ACC112 (cell line): Measurements from ENCODE around the gene DNAH9.

ENCODE experiments used
- H2AFZ ChIP-seq: fragments of 200-600 bp; sonication (generic); one replicate; pipeline ENCODE4 v1.6.0; 2017; ENCODE audit warnings: antibody characterized with exemption, low read length; ENCODE audit not compliant: unreplicated experiment
- H3K27ac ChIP-seq: fragments of 200-600 bp; sonication (generic); 2 replicates; pipeline ENCODE4 v1.5.1; 2014; ENCODE audit warnings: low read depth, mild to moderate bottlenecking, antibody characterized with exemption, low read length, moderate library complexity
- H3K27me3 ChIP-seq: fragments of 200-600 bp; sonication (generic); 2 replicates; pipeline ENCODE4 v1.6.1; 2014; ENCODE audit warnings: mild to moderate bottlenecking, antibody characterized with exemption, low read length, moderate library complexity, mixed read lengths; ENCODE audit not compliant: insufficient read depth
- H3K36me3 ChIP-seq: fragments of 200-600 bp; sonication (generic); 2 replicates; pipeline ENCODE4 v1.6.1; 2016; ENCODE audit warnings: mild to moderate bottlenecking, antibody characterized with exemption, low read length, moderate library complexity, mixed read lengths; ENCODE audit not compliant: insufficient read depth
- H3K4me1 ChIP-seq: fragments of 200-600 bp; sonication (generic); one replicate; pipeline ENCODE4 v1.6.1; 2016; ENCODE audit warnings: low read length, mixed read lengths; ENCODE audit not compliant: insufficient read depth, unreplicated experiment, control insufficient read depth
- H3K4me3 ChIP-seq: fragments of 200-600 bp; sonication (generic); 2 replicates; pipeline ENCODE4 v1.5.1; 2014; ENCODE audit warnings: mild to moderate bottlenecking, low read depth, low read length
- H3K79me2 ChIP-seq: fragments of 200-600 bp; sonication (generic); one replicate; pipeline ENCODE4 v1.6.0; 2016; ENCODE audit warnings: low read length; ENCODE audit not compliant: control insufficient read depth, unreplicated experiment, insufficient read depth

Gene DNAH9

DNA sequence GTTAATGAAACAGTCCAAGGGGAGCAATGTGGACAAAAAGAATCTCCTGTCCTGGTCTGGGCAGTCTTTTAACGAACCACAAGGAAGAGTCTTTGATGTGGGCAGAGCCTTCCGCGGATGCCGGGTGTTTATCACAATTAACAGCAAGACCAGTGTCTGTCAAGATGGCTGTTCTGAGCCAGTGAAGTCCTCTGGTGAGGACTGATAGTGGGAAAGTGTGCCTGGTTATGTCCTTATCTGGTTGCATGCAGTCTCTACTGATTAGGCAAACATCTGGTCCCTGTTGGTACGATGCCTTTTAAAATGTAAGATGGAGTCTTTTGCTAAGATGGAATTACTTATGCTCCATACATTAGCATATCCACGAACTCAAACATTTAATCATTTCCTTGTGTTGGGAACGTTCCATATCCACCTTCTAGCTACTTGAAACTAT, 310.5 kb downstream of the DNAH9 start:
- Histone ChIP-seq H3K79me2 (no peaks in the 10 kb centered on the region), H3K27me3 (no peaks in the 10 kb centered on the region), H3K4me1 (no peaks in the 10 kb centered on the region), H2AFZ (no peak overlapping the region), H3K36me3 (no peaks in the 10 kb centered on the region), H3K4me3 (no peak overlapping the region), H3K27ac (no peak overlapping the region)

GRCh38 chr17:11909348-11909747, 311.1 kb downstream of the DNAH9 start:
- H3K4me3 ChIP-seq, result no peak overlapping the region
- H3K36me3 ChIP-seq, result no peaks in the 10 kb centered on the region
- no peak overlapping the region for H2AFZ ChIP-seq
- H3K79me2 ChIP-seq, result no peaks in the 10 kb centered on the region
- no peaks in the 10 kb centered on the region for H3K4me1 ChIP-seq
- H3K27me3 ChIP-seq, result no peaks in the 10 kb centered on the region
- no peak overlapping the region for H3K27ac ChIP-seq

- H3K27me3 ChIP-seq, result no peaks in the 10 kb centered on the region
- no peak overlapping the region for H3K27ac ChIP-seq
- H3K36me3 ChIP-seq, result no peaks in the 10 kb centered on the region
- no peaks in the 10 kb centered on the region for H3K4me1 ChIP-seq
- H3K4me3 ChIP-seq, result no peak overlapping the region
- no peaks in the 10 kb centered on the region for H3K79me2 ChIP-seq
- H2AFZ ChIP-seq, result no peak overlapping the region
These were observed 317.8 kb downstream of the DNAH9 start for GRCh38 chr17:11916091-11916490.

DNA sequence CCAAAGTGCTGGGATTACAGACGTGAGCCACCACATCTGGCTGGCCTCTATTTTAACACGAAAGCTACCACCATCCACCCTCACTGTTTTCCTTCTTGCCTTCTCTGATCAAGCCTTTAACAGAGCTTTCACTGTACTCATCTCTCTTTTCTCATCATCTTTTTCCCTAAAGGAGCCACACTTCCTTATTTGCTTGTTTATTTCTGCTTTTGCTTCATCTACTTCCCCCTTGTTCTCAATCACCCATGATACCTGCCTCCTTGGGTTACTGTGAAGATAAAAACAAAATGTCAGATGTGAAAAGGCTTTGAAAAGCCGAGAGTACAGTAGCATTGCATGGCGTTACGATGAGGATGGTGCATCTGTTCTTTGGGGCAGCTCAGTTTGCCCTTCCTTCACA, 319.1 kb downstream of the DNAH9 start:
- H3K27me3 ChIP-seq, result no peaks in the 10 kb centered on the region
- H3K4me1 ChIP-seq, result no peaks in the 10 kb centered on the region
- H2AFZ ChIP-seq, result no peak overlapping the region

DNA sequence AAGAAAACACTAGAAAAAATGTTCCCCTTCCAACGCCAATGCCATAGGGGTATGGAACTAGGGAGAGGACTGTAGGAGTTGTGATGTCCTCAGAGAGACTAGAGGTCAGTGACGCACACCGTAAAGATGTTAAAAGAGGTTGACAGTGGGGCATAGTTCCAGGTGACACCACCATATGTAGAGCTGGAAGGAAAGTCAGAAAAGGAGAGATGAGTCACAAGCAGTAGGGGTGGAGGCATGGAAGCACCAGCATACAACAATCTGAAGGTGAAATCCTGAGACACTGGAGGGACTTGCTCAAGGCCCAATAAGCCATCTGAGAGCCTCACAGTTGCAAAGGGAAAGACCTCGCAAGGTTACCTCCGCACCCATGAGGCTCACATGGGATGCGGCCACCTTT, 323.0 kb downstream of the DNAH9 start:
- no peaks in the 10 kb centered on the region for H3K79me2 ChIP-seq
- no peaks in the 10 kb centered on the region for H3K36me3 ChIP-seq
- no peak overlapping the region for H2AFZ ChIP-seq
- H3K27ac ChIP-seq, result no peak overlapping the region
- H3K27me3 ChIP-seq, result no peaks in the 10 kb centered on the region
- no peak overlapping the region for H3K4me3 ChIP-seq
- no peaks in the 10 kb centered on the region for H3K4me1 ChIP-seq

More for the DNA sequence above, 319.1 kb downstream of the DNAH9 start:
- H3K4me3 ChIP-seq, result no peak overlapping the region
- no peaks in the 10 kb centered on the region for H3K79me2 ChIP-seq
- H3K36me3 ChIP-seq, result no peaks in the 10 kb centered on the region
- no peak overlapping the region for H3K27ac ChIP-seq

DNA sequence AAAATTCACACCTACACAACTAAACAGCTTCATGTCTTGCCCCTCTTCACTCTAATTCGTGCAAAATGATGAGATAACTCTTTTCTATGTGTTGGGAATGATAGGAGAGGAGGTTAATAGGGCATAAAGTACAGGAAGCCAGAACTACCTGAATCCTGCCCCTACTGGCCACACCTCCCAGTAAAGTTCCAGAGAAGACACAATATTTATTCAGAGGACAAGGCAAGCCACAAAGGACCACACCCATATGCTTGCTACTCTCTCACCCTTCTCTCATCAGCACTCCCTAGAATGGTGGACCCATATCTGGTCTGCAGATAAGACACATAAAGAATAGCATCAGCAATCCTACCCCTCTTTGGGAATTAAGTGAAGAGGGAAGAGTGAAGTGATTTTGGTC, 324.4 kb downstream of the DNAH9 start:
- H2AFZ ChIP-seq, result no peak overlapping the region
- no peaks in the 10 kb centered on the region for H3K36me3 ChIP-seq
- no peaks in the 10 kb centered on the region for H3K79me2 ChIP-seq
- H3K4me3 ChIP-seq, result no peak overlapping the region
- no peak overlapping the region for H3K27ac ChIP-seq
- H3K27me3 ChIP-seq, result no peaks in the 10 kb centered on the region
- no peaks in the 10 kb centered on the region for H3K4me1 ChIP-seq

- no peaks in the 10 kb centered on the region for H3K79me2 ChIP-seq
- no peaks in the 10 kb centered on the region for H3K27me3 ChIP-seq
- H3K4me3 ChIP-seq, result no peak overlapping the region
These were observed 325.8 kb downstream of the DNAH9 start for GRCh38 chr17:11924076-11924475.

GRCh38 chr17:11925262-11926021, 327.2 kb downstream of the DNAH9 start:
- Histone ChIP-seq H3K27ac (no peak overlapping the region), H2AFZ (no peak overlapping the region), H3K4me3 (no peak overlapping the region), H3K27me3 (no peaks in the 10 kb centered on the region), H3K4me1 (no peaks in the 10 kb centered on the region), H3K79me2 (no peaks in the 10 kb centered on the region), H3K36me3 (no peaks in the 10 kb centered on the region)

More at GRCh38 chr17:11924076-11924475, 325.8 kb downstream of the DNAH9 start:
- no peaks in the 10 kb centered on the region for H3K36me3 ChIP-seq
- no peak overlapping the region for H3K27ac ChIP-seq
- H3K4me1 ChIP-seq, result no peaks in the 10 kb centered on the region
- H2AFZ ChIP-seq, result no peak overlapping the region

GRCh38 chr17:11928436-11928835, 330.2 kb downstream of the DNAH9 start:
- Histone ChIP-seq H2AFZ (no peak overlapping the region), H3K27me3 (no peaks in the 10 kb centered on the region), H3K27ac (no peak overlapping the region), H3K4me3 (no peak overlapping the region), H3K4me1 (no peaks in the 10 kb centered on the region), H3K36me3 (no peaks in the 10 kb centered on the region), H3K79me2 (no peaks in the 10 kb centered on the region)

- Histone ChIP-seq H3K27ac (no peak overlapping the region), H3K36me3 (no peaks in the 10 kb centered on the region), H3K4me3 (no peak overlapping the region), H2AFZ (no peak overlapping the region), H3K79me2 (no peaks in the 10 kb centered on the region), H3K4me1 (no peaks in the 10 kb centered on the region), H3K27me3 (peaks cover 1% of the 10 kb centered on the region; the same call in 1 of the 2 replicates)
These were observed 334.1 kb downstream of the DNAH9 start for GRCh38 chr17:11932337-11932898.
